PFSK-1 (cell line): Measurements from ENCODE around the gene RBM44.

ENCODE experiments used
- FOXP2 ChIP-seq: optimal IDR thresholded peaks from 2 replicates; pipeline ENCODE3; 2011; ENCODE audit warnings: borderline replicate concordance, control low read depth, inconsistent platforms; ENCODE audit not compliant: insufficient read depth; ENCODE audit errors: extremely low read length, extremely low read depth
- POLR2AphosphoS5 ChIP-seq: IDR thresholded peaks from 2 replicates; pipeline ENCODE4 v1.6.1; 2012; ENCODE audit warnings: low read depth, mild to moderate bottlenecking, control low read depth, low read length, moderate library complexity
- SIN3A ChIP-seq: IDR thresholded peaks from 2 replicates; pipeline ENCODE4 v1.6.1; 2012; ENCODE audit warnings: mild to moderate bottlenecking, low read length, moderate library complexity, borderline replicate concordance; ENCODE audit not compliant: insufficient read depth
- TAF1 ChIP-seq: IDR thresholded peaks from 2 replicates; pipeline ENCODE4 v1.6.1; 2012; ENCODE audit warnings: low read length, control low read depth, borderline replicate concordance; ENCODE audit not compliant: insufficient read depth
- TF ChIP-seq, protein P1 (sequence below), 2 experiments: IDR thresholded peaks; 2 replicates each; pipeline versions ENCODE4 v1.6.1 to v1.8.0; 2011 to 2012; ENCODE audit warnings: low read depth in 2 of 2, low read length in 2 of 2, control low read depth in 1 of 2, inconsistent platforms in 1 of 2, mild to moderate bottlenecking in 1 of 2, moderate library complexity in 1 of 2; ENCODE audit not compliant: insufficient read depth in 1 of 2

DNA sequence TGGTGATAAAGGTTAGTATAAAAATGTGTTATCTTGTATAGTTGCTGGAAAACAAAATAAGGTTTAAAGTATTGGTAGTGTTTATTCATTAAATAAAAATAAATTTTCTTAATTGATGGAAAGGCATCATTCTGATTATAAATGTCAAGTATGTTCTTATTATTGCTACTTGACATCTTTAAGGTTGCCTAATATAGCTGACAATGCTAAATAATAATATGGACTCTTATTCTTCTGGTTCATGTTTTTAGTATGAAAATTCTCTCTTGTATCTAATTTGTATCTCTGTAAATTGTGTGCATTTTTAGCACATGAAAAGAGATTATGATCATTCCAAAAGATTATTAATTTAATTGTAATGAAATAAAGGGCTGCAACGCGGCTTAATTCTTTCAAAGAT, 25.0 kb downstream of the RBM44 start:
- no peak for TF ChIP-seq SIN3A
- no peak for TF ChIP-seq FOXP2
- no peak for TF ChIP-seq POLR2AphosphoS5
- TF ChIP-seq, protein P1, sequence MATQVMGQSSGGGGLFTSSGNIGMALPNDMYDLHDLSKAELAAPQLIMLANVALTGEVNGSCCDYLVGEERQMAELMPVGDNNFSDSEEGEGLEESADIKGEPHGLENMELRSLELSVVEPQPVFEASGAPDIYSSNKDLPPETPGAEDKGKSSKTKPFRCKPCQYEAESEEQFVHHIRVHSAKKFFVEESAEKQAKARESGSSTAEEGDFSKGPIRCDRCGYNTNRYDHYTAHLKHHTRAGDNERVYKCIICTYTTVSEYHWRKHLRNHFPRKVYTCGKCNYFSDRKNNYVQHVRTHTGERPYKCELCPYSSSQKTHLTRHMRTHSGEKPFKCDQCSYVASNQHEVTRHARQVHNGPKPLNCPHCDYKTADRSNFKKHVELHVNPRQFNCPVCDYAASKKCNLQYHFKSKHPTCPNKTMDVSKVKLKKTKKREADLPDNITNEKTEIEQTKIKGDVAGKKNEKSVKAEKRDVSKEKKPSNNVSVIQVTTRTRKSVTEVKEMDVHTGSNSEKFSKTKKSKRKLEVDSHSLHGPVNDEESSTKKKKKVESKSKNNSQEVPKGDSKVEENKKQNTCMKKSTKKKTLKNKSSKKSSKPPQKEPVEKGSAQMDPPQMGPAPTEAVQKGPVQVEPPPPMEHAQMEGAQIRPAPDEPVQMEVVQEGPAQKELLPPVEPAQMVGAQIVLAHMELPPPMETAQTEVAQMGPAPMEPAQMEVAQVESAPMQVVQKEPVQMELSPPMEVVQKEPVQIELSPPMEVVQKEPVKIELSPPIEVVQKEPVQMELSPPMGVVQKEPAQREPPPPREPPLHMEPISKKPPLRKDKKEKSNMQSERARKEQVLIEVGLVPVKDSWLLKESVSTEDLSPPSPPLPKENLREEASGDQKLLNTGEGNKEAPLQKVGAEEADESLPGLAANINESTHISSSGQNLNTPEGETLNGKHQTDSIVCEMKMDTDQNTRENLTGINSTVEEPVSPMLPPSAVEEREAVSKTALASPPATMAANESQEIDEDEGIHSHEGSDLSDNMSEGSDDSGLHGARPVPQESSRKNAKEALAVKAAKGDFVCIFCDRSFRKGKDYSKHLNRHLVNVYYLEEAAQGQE (IDR thresholded peaks at IDR 0.05; ENCODE audit: insufficient read depth in 1 of 2, low read depth in 2 of 2, low read length in 2 of 2), result no peak
- TF ChIP-seq TAF1, result no peak
